Nasal cavity respiratory epithelium epithelial cell of viscerocranial mucosa (primary cell): Measurements from ENCODE around the gene BAZ1B. TPM values are rescaled to one million over a fixed set of nuclear protein-coding genes. Genes with fewer than 3 reads are reported as not detected.

Experiments
- total RNA-seq: library from RNA; depleted of rRNA; stranded (reverse); fragments of >200 nt; gene quantifications from 2 replicates; pipeline ENCODE4 v1.2.3, GENCODE V29; 2014

Gene BAZ1B, protein sequence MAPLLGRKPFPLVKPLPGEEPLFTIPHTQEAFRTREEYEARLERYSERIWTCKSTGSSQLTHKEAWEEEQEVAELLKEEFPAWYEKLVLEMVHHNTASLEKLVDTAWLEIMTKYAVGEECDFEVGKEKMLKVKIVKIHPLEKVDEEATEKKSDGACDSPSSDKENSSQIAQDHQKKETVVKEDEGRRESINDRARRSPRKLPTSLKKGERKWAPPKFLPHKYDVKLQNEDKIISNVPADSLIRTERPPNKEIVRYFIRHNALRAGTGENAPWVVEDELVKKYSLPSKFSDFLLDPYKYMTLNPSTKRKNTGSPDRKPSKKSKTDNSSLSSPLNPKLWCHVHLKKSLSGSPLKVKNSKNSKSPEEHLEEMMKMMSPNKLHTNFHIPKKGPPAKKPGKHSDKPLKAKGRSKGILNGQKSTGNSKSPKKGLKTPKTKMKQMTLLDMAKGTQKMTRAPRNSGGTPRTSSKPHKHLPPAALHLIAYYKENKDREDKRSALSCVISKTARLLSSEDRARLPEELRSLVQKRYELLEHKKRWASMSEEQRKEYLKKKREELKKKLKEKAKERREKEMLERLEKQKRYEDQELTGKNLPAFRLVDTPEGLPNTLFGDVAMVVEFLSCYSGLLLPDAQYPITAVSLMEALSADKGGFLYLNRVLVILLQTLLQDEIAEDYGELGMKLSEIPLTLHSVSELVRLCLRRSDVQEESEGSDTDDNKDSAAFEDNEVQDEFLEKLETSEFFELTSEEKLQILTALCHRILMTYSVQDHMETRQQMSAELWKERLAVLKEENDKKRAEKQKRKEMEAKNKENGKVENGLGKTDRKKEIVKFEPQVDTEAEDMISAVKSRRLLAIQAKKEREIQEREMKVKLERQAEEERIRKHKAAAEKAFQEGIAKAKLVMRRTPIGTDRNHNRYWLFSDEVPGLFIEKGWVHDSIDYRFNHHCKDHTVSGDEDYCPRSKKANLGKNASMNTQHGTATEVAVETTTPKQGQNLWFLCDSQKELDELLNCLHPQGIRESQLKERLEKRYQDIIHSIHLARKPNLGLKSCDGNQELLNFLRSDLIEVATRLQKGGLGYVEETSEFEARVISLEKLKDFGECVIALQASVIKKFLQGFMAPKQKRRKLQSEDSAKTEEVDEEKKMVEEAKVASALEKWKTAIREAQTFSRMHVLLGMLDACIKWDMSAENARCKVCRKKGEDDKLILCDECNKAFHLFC (N-terminal part only)
- 72.1 and 93.0 TPM in 2 replicates for total RNA-seq

DNA sequence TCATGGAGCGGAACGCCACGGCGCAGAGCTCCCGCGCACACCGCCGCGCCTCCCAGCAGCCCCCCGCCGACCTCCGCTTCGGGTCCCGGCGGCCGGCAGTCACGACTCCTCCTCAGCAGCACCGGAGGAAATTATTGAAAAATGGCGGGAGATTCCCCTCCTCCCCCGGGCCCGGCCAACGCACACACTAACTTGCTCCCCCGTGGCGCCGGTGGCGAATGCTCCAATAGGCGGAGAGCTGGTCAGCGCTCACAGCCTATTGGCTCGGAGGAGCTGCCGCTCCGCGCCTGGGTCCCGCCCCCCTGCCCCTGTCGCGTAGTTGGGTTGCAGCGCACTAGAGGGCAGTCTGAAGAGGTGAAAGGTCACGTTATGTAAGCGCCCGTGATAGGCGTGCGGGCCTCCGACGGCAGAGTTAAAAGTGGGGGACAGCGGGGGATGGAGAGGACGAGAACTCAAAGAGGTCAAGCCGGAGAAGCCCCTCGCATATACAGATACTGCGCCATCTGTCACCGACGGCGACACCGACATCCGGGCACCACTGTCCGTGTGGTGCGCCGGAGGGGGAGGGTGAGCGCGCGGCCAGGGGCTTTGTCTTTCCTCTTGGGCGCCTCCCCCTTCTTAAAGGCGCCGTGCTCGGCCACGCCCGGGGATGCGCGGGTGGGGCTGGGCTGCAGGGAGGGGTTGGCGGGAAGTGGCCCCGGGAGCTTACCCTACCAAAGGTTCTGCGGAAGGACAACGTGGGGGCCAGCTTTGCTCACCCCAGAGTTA lies at the start of gene BAZ1B:
TSS of gene BAZ1B (minus strand) at position 189 of the 768 bp plus-strand sequence. CDS start 360 bp downstream, outside the sequence.

DNA sequence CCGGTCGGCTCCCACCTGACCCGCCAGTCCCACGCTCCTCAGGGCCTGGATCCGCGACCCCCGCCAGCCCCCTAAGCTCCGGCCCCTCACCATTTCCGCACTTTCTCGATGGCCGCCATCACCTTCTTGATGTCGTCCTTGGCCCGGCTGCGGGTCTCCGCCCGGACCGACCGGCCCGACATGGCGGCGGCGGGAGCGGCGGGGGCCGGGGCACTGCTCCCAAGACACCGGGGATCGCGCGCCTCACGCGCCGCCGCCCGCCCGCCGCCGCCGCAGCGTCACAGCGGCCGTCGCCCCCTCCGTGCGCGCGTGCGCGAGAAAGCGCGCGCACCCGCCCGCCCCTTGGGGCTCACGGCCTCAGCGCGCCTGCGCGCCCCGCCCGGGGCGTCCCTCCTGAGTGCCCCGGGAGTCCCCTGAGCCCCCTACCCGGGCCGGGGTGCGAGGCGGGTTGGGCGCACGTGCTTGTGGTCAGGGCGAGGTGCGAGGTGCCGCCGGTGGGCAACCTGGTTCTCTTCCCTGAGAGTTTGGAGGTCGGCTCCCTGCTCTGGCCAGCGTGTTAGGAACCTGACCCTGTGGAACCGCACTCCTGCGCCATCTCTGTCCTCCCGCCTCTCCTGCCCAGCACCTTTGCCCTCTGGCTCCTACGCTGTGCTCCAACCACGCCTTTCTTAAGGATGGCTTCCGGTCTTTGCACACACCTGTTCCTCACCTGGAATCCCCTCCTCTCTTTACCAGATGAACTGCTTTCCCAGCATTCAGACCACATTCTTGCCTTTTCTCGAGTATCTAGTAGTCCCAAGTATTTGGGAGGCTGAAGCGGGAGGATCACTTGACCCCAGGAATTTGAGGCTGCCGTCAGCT lies 35.5 kb upstream of the BAZ1B start, which contains the start of gene BCL7B:
TSS of gene BCL7B (minus strand) at position 294 of the 861 bp plus-strand sequence. CDS start at position 182, 112 bp downstream.

Other genes with a start within 250 kb of the BAZ1B start
- 23.4 and 58.8 TPM in 2 replicates for gene NSUN5, start 213.5 kb downstream of the BAZ1B start, total RNA-seq
- gene TRIM50, start 194.2 kb downstream of the BAZ1B start, total RNA-seq, result under 0.01 TPM in 1 of 2 replicates, not detected in the other
- not detected in 2 replicates for gene FKBP6, start 194.1 kb downstream of the BAZ1B start, total RNA-seq
- gene FZD9, start 88.5 kb downstream of the BAZ1B start, total RNA-seq, result 0.68 and 1.1 TPM in 2 replicates
- 20.6 and 26.0 TPM in 2 replicates for gene BCL7B, start 35.4 kb upstream of the BAZ1B start, total RNA-seq
- 80.7 and 93.0 TPM in 2 replicates for gene TBL2, start 56.3 kb upstream of the BAZ1B start, total RNA-seq
- gene MLXIPL, start 102.2 kb upstream of the BAZ1B start, total RNA-seq, result 0.14 and 0.34 TPM in 2 replicates
- 1.0 and 1.3 TPM in 2 replicates for gene VPS37D, start 145.5 kb upstream of the BAZ1B start, total RNA-seq
- gene DNAJC30, start 161.2 kb upstream of the BAZ1B start, total RNA-seq, result 1.0 and 1.6 TPM in 2 replicates
- 43.3 and 81.0 TPM in 2 replicates for gene BUD23, start 161.3 kb upstream of the BAZ1B start, total RNA-seq
- 8.2 and 18.2 TPM in 2 replicates for gene STX1A, start 197.4 kb upstream of the BAZ1B start, total RNA-seq
- 5.1 and 9.8 TPM in 2 replicates for gene ABHD11, start 216.5 kb upstream of the BAZ1B start, total RNA-seq
- not detected in 2 replicates for gene CLDN3, start 248.0 kb upstream of the BAZ1B start, total RNA-seq